ENCODE results near the gene PLK1.

GRCh38 chr16:23702951-23703350 lies 24.3 kb downstream of the PLK1 start:
- TF ChIP-seq CTCF (IDR thresholded peaks at IDR 0.05) (no peak), EP300 (IDR thresholded peaks at IDR 0.05) (no peak), POLR2A (IDR thresholded peaks at IDR 0.05) (no peak)
